DND-41 (cell line): Measurements from ENCODE around the gene SUV39H1.

ENCODE experiments used
- CTCF ChIP-seq: IDR thresholded peaks from 2 replicates; pipeline ENCODE4 v1.5.1; 2012; ENCODE audit warnings: borderline replicate concordance, low read length, moderate library complexity, mild to moderate bottlenecking; ENCODE audit not compliant: poor library complexity, severe bottlenecking; ENCODE audit errors: extremely low read depth
- EZH2 ChIP-seq: IDR thresholded peaks from 3 replicates; pipeline ENCODE4 v1.6.1; 2012; ENCODE audit warnings: borderline replicate concordance, low read depth, mild to moderate bottlenecking, moderate library complexity, low read length, inconsistent platforms; ENCODE audit not compliant: severe bottlenecking

- TF ChIP-seq CTCF (peak; percentile 40), EZH2 (no peak)
Measured at GRCh38 chrX:48648336-48648751, 48.2 kb upstream of the SUV39H1 start.
